H1 (cell line): Measurements from ENCODE around the gene CFH. TPM values are rescaled to one million over a fixed set of nuclear protein-coding genes. Genes with fewer than 3 reads are reported as not detected.
"Not testable (repeated sequence)": the region's sequence is repeated elsewhere in the genome, so short reads cannot be mapped to it uniquely, and the experiment has no call there.

ENCODE experiments used
- CTCF ChIA-PET: fragments of 300-600 bp; sonication (Branson Sonifier 250); formaldehyde crosslinking; loops from one replicate; lab custom pipeline; 2021; ENCODE audit not compliant: partially characterized antibody; lab: Charles Lee
- POLR2A ChIA-PET: fragments of 300-600 bp; sonication (Branson Sonifier 250); formaldehyde crosslinking; loops from one replicate; lab custom pipeline; 2021; ENCODE audit warnings: inconsistent platforms; ENCODE audit not compliant: partially characterized antibody; lab: Charles Lee
- DNase-seq, 2 experiments: peaks; one replicate each; pipeline versions ENCODE4 v3.0.0 to v3.0.0-alpha.2; 2010 to 2022; ENCODE audit warnings: low spot score in 2 of 2, low read depth in 1 of 2, mixed read lengths in 1 of 2
- FAIRE-seq: peaks from 2 replicates; lab custom pipeline; 2011; peaks lifted over from hg19 to GRCh38; lab: Jason Lieb, UNC
- H2AFZ ChIP-seq: 2 replicates; pipeline ENCODE4 v1.8.1; 2012; ENCODE audit warnings: low read length, inconsistent platforms
- H2AK5ac ChIP-seq: 2 replicates; pipeline ENCODE4 v1.6.1; 2013; ENCODE audit warnings: low read depth, low read length
- H2BK120ac ChIP-seq: replicated peaks from 2 replicates; pipeline ENCODE3; 2013; ENCODE audit warnings: low read depth, low read length, inconsistent platforms
- H2BK12ac ChIP-seq: 2 replicates; pipeline ENCODE4 v1.6.1; 2013; ENCODE audit warnings: low read depth, low read length
- H2BK15ac ChIP-seq: 2 replicates; pipeline ENCODE4 v1.6.1; 2013; ENCODE audit warnings: low read length
- H2BK20ac ChIP-seq: 2 replicates; pipeline ENCODE4 v1.6.1; 2013; ENCODE audit warnings: low read length
- H2BK5ac ChIP-seq: 2 replicates; pipeline ENCODE4 v1.6.1; 2013; ENCODE audit warnings: low read depth, low read length
- H3K14ac ChIP-seq: 2 replicates; pipeline ENCODE4 v1.6.1; 2013; ENCODE audit warnings: inconsistent platforms; ENCODE audit not compliant: insufficient read length
- H3K18ac ChIP-seq: 2 replicates; pipeline ENCODE4 v1.6.1; 2013; ENCODE audit warnings: low read length; ENCODE audit errors: extremely low read depth
- H3K23ac ChIP-seq: 2 replicates; pipeline ENCODE4 v1.6.1; 2013; ENCODE audit warnings: inconsistent platforms; ENCODE audit not compliant: insufficient read length
- H3K23me2 ChIP-seq: 2 replicates; pipeline ENCODE4 v1.6.1; 2013; ENCODE audit warnings: low read depth, low read length
- H3K27ac ChIP-seq: 2 replicates; pipeline ENCODE4 v1.6.1; 2011; ENCODE audit warnings: low read depth, low read length, inconsistent platforms
- H3K27me3 ChIP-seq, 4 experiments: replicated peaks in 1 of 4; 1 replicate in 1 of 4; 2 replicates in 3 of 4; pipeline versions ENCODE4 v1.6.1 to v1.8.1; 2011 to 2013; ENCODE audit warnings: low read length in 3 of 4, mild to moderate bottlenecking in 3 of 4, inconsistent platforms in 2 of 4, mixed read lengths in 2 of 4, moderate library complexity in 1 of 4; ENCODE audit not compliant: control insufficient read depth in 3 of 4, insufficient read depth in 3 of 4; ENCODE audit errors: extremely low read depth in 1 of 4
- H3K36me3 ChIP-seq, 4 experiments: 2 replicates each; pipeline versions ENCODE4 v1.6.1 to v1.8.1; 2011 to 2013; ENCODE audit warnings: mild to moderate bottlenecking in 4 of 4, low read length in 3 of 4, moderate library complexity in 2 of 4, control low read depth in 1 of 4, inconsistent platforms in 1 of 4; ENCODE audit not compliant: insufficient read depth in 4 of 4, control insufficient read depth in 2 of 4
- H3K4ac ChIP-seq: replicated peaks from 2 replicates; pipeline ENCODE3; 2013; ENCODE audit warnings: low read length, low read depth, mixed read lengths, inconsistent platforms; ENCODE audit not compliant: insufficient read length
- H3K4me1 ChIP-seq, 4 experiments: replicated peaks in 1 of 4; 1 replicate in 1 of 4; 2 replicates in 3 of 4; pipeline versions ENCODE4 v1.6.1 to v1.8.1; 2011 to 2013; ENCODE audit warnings: low read length in 3 of 4, inconsistent platforms in 2 of 4, mixed read lengths in 1 of 4; ENCODE audit not compliant: insufficient read depth in 4 of 4, control insufficient read depth in 3 of 4
- H3K4me2 ChIP-seq, 2 experiments: 2 replicates each; pipeline versions ENCODE4 v1.6.1 to v1.8.1; 2011 to 2013; ENCODE audit warnings: low read depth in 2 of 2, low read length in 2 of 2, control low read depth in 1 of 2, inconsistent platforms in 1 of 2, mild to moderate bottlenecking in 1 of 2; ENCODE audit not compliant: insufficient read depth in 1 of 2
- H3K4me3 ChIP-seq, 4 experiments: fragments of 200-600, 300-600 bp in 1 of 4; sonication (generic), shearing (Covaris generic), sonication (Bioruptor Twin) in 1 of 4; 2 replicates each; pipeline versions ENCODE4 v1.5.1 to v1.8.1; 2011 to 2016; ENCODE audit warnings: low read length in 4 of 4, low read depth in 3 of 4, control low read depth in 2 of 4, inconsistent platforms in 2 of 4, mild to moderate bottlenecking in 2 of 4, mixed read lengths in 1 of 4, moderate library complexity in 1 of 4; ENCODE audit not compliant: insufficient read depth in 2 of 4; ENCODE audit errors: extremely low read depth in 1 of 4
- H3K56ac ChIP-seq: replicated peaks from 2 replicates; pipeline ENCODE3; 2013; ENCODE audit warnings: low read depth, mild to moderate bottlenecking, mixed read lengths, low read length, inconsistent platforms; ENCODE audit not compliant: insufficient read length
- H3K79me1 ChIP-seq: 2 replicates; pipeline ENCODE4 v1.6.1; 2013; ENCODE audit warnings: low read depth, low read length, control low read depth
- H3K79me2 ChIP-seq, 2 experiments: 2 replicates each; pipeline versions ENCODE4 v1.6.1 to v1.8.1; 2012 to 2013; ENCODE audit warnings: low read length in 2 of 2, mild to moderate bottlenecking in 2 of 2, inconsistent platforms in 1 of 2; ENCODE audit not compliant: insufficient read depth in 2 of 2, control insufficient read depth in 1 of 2
- H3K9ac ChIP-seq, 4 experiments: replicated peaks in 1 of 4; 1 replicate in 1 of 4; 2 replicates in 3 of 4; pipeline versions ENCODE4 v1.6.1 to v1.8.1; 2011 to 2013; ENCODE audit warnings: low read depth in 3 of 4, low read length in 3 of 4, control low read depth in 2 of 4, mild to moderate bottlenecking in 2 of 4, moderate library complexity in 2 of 4, inconsistent platforms in 1 of 4; ENCODE audit errors: extremely low read depth in 1 of 4
- H3K9me3 ChIP-seq, 2 experiments: 2 replicates each; pipeline versions ENCODE4 v1.6.1 to v1.8.1; 2012 to 2013; ENCODE audit warnings: mild to moderate bottlenecking in 2 of 2, moderate library complexity in 2 of 2, control low read depth in 1 of 2, inconsistent platforms in 1 of 2, low read depth in 1 of 2, low read length in 1 of 2, mixed read lengths in 1 of 2; ENCODE audit not compliant: insufficient read depth in 2 of 2
- H4K20me1 ChIP-seq, 2 experiments: replicated peaks in 1 of 2; 2 replicates each; pipeline versions ENCODE3 to v1.8.1; 2011 to 2013; ENCODE audit warnings: inconsistent platforms in 2 of 2, low read length in 2 of 2, mild to moderate bottlenecking in 1 of 2; ENCODE audit not compliant: insufficient read depth in 2 of 2, control insufficient read depth in 1 of 2
- H4K5ac ChIP-seq: 2 replicates; pipeline ENCODE4 v1.6.1; 2013; ENCODE audit warnings: low read length, low read depth, mixed read lengths, inconsistent platforms; ENCODE audit not compliant: insufficient read length
- H4K8ac ChIP-seq: 2 replicates; pipeline ENCODE4 v1.8.0; 2013; ENCODE audit warnings: mild to moderate bottlenecking, moderate library complexity, low read length, inconsistent platforms; ENCODE audit not compliant: insufficient read depth; ENCODE audit errors: extremely low read depth
- H4K91ac ChIP-seq: replicated peaks from 2 replicates; pipeline ENCODE3; 2013; ENCODE audit warnings: low read length, mixed read lengths, inconsistent platforms; ENCODE audit not compliant: insufficient read length
- WGBS, 2 experiments: shearing (Covaris generic) in 1 of 2; methylation state at CpG; one replicate each; pipeline versions ENCODE4 v1.1.6 to v1.1.7; 2013 to 2015; ENCODE audit warnings: low lambda C conversion rate in 2 of 2, mixed read lengths in 2 of 2, inconsistent platforms in 1 of 2, low coverage in 1 of 2, missing lambda C conversion rate in 1 of 2; ENCODE audit not compliant: insufficient replicate concordance in 2 of 2, insufficient coverage in 1 of 2, insufficient read length in 1 of 2; ENCODE audit errors: extremely low coverage in 1 of 2, missing lambda C conversion rate in 1 of 2; 5-methylcytosine and 5-hydroxymethylcytosine counted together
- polyA plus RNA-seq, 7 experiments: library from polyadenylated mRNA; depleted of rRNA in 3 of 7; stranded (reverse) in 5 of 7; unstranded in 2 of 7; fragments of >200 nt in 5 of 7; fragments of 200-250 nt in 2 of 7; gene quantifications; 1 replicate in 5 of 7; 2 replicates in 1 of 7; 4 replicates in 1 of 7; pipeline versions ENCODE4 v1.2.1 to v1.2.3, GENCODE V29; 2011 to 2013; ENCODE audit warnings: missing spikeins in 2 of 7, mixed read lengths in 2 of 7
- total RNA-seq: library from RNA; stranded (reverse); fragmentation: NEBNext Ultra II Directional; extraction: Animal tissue kit (Norgen Biotek cat#: 25700); gene quantifications from 2 replicates; pipeline ENCODE4 v1.2.1, GENCODE V29; 2021

The CFH gene
- total and polyA plus RNA-seq, 2 of the 8 experiments (the other 6 are each of a cell fraction or from before 2014, with no cell fraction given) = not detected

- H4K5ac ChIP-seq, H3K9me3 ChIP-seq, H3K23ac ChIP-seq, DNase-seq, H3K27ac ChIP-seq, H3K18ac ChIP-seq, POLR2A ChIA-PET, H3K4me3 ChIP-seq, H3K79me2 ChIP-seq, H2BK15ac ChIP-seq, H2AK5ac ChIP-seq, H2BK120ac ChIP-seq, H3K79me1 ChIP-seq, H3K56ac ChIP-seq, H4K91ac ChIP-seq, CTCF ChIA-PET, H3K4ac ChIP-seq, H3K9ac ChIP-seq, H3K14ac ChIP-seq, H3K27me3 ChIP-seq, H2BK5ac ChIP-seq, H4K8ac ChIP-seq, H3K4me1 ChIP-seq, H3K23me2 ChIP-seq, FAIRE-seq, H2AFZ ChIP-seq, H4K20me1 ChIP-seq, H3K36me3 ChIP-seq, H2BK12ac ChIP-seq, H3K4me2 ChIP-seq, H2BK20ac ChIP-seq: not testable (repeated sequence)
- 96% methylated on average over 4 of the region's 4 CpGs; no CpG with 5 or more reads in 1 of the 2 experiments for WGBS, 2 experiments
Measured at GRCh38 chr1:196794103-196794502, 142.3 kb downstream of the CFH start.

Other genes with a start within 250 kb of the CFH start
- 9.3 and 10.2 TPM in 2 replicates for gene KCNT2, start 43.6 kb upstream of the CFH start, total RNA-seq
- 2.3 TPM in 2 replicates for gene KCNT2, start 43.6 kb upstream of the CFH start, polyA plus RNA-seq (2011; rRNA removed)
- 0.52 and 1.0 TPM in 2 replicates for gene CFHR3, start 122.8 kb downstream of the CFH start, total RNA-seq
- gene CFHR3, start 122.8 kb downstream of the CFH start, polyA plus RNA-seq (2011; rRNA removed) = 0.08 and 0.20 TPM in 2 replicates
- gene CFHR1, start 167.7 kb downstream of the CFH start, total RNA-seq = not detected in 2 replicates
- not detected in 2 replicates for gene CFHR1, start 167.7 kb downstream of the CFH start, polyA plus RNA-seq (2011; rRNA removed)
- gene CFHR4, start 236.0 kb downstream of the CFH start, total RNA-seq = not detected in 2 replicates
- not detected in 2 replicates for gene CFHR4, start 236.0 kb downstream of the CFH start, polyA plus RNA-seq (2011; rRNA removed)